ENCODE data around the gene KCTD21. TPM values are rescaled to one million over a fixed set of nuclear protein-coding genes. Genes with fewer than 3 reads are reported as not detected.

KCTD21 gene
- total and polyA plus RNA-seq, 4 donors = 5.8 to 12.6 (median 9.2) TPM

DNA sequence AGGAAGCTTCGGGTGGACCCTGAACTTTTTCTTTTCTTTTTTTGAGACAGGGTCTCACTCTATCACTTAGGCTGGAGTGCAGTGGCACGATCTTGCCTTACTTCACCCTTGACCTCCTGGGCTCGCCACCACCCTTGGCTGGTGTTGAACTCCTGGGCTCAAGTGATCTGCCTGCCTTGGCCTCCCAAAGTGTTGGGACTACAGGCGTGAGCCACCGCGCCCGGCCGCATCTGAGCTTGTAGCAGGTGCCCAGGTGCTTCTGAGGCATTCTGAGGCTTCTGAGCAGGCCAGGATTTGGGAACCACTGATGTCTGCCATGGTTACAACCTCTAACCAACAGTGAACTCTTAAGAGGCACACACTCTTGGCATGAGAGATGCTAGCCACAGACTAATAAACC, 5.4 kb upstream of the KCTD21 start:
- Histone ChIP-seq H3K9me3 (ENCODE audit: control insufficient read depth in 4 of 4, low read length in 3 of 4) (no peaks in the 10 kb centered on the region), H3K9ac (ENCODE audit: low read depth in 1 of 2, low read length in 2 of 2) (no peak overlapping the region), H3K27ac (ENCODE audit: low read depth in 1 of 2, low read length in 2 of 2) (no peak overlapping the region), H3K27me3 (ENCODE audit: control insufficient read depth in 4 of 4, insufficient read depth in 4 of 4, low read length in 3 of 4) (no peaks in the 10 kb centered on the region), H3K4me1 (ENCODE audit: control insufficient read depth in 4 of 4, insufficient read depth in 4 of 4, low read length in 3 of 4) (peaks cover 11 to 40% (median 32%) of the 10 kb centered on the region in 4 donors), H3K36me3 (ENCODE audit: control insufficient read depth in 4 of 4, insufficient read depth in 3 of 4, low read depth in 1 of 4, low read length in 3 of 4) (peaks cover 0 to 7% (median under 1%) of the 10 kb centered on the region in 4 donors), H3K4me3 (ENCODE audit: low read depth in 1 of 3, low read length in 3 of 3) (no peak overlapping the region)
- DNase-seq (ENCODE audit: low spot score) = no peak
- WGBS = 94% methylated on average over 8 of the region's 8 CpGs
- TF ChIP-seq, protein P1, sequence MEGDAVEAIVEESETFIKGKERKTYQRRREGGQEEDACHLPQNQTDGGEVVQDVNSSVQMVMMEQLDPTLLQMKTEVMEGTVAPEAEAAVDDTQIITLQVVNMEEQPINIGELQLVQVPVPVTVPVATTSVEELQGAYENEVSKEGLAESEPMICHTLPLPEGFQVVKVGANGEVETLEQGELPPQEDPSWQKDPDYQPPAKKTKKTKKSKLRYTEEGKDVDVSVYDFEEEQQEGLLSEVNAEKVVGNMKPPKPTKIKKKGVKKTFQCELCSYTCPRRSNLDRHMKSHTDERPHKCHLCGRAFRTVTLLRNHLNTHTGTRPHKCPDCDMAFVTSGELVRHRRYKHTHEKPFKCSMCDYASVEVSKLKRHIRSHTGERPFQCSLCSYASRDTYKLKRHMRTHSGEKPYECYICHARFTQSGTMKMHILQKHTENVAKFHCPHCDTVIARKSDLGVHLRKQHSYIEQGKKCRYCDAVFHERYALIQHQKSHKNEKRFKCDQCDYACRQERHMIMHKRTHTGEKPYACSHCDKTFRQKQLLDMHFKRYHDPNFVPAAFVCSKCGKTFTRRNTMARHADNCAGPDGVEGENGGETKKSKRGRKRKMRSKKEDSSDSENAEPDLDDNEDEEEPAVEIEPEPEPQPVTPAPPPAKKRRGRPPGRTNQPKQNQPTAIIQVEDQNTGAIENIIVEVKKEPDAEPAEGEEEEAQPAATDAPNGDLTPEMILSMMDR (IDR thresholded peaks at IDR 0.05; ENCODE audit: low read depth, low read length, missing input control) = no peak
- TF ChIP-seq RAD21 (IDR thresholded peaks at IDR 0.05) (no peak), EGR1 (IDR thresholded peaks at IDR 0.05; ENCODE audit: low read depth in 2 of 2) (no peak), FOXA2 (IDR thresholded peaks at IDR 0.05) (no peak), GABPA (IDR thresholded peaks at IDR 0.05 in 1 of 2, conservative IDR thresholded peaks at IDR 0.05 in 1 of 2) (no peak)

DNA sequence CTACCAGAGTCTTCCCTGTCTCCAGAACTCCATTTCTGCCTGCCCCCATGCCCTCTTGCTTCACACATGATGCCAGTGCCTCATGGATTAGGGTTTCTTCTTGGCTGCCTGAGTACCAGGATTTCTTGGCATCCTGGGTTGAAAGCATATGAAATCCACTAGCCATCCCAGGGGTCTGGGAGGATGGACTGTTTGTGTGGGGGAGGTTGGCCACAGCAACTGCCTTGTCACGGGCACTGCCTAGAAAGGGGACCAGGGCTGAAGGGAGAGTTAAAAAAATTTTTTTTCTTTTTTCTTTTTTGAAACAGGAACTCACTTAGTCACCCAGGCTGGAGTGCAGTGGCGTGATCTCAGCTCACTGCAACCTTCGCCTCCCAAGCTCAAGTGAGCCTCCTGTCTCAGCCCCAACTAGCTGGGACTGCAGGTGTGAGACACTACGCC, 4.5 kb upstream of the KCTD21 start:
- no peak for DNase-seq (ENCODE audit: low spot score)
- Histone ChIP-seq H3K9me3 (ENCODE audit: control insufficient read depth in 4 of 4, low read length in 3 of 4) (no peaks in the 10 kb centered on the region), H3K27ac (ENCODE audit: low read depth in 1 of 2, low read length in 2 of 2) (peak overlapping the region; percentile 63 to 69), H3K27me3 (ENCODE audit: control insufficient read depth in 4 of 4, insufficient read depth in 4 of 4, low read length in 3 of 4) (no peaks in the 10 kb centered on the region), H3K9ac (ENCODE audit: low read depth in 1 of 2, low read length in 2 of 2) (peak overlapping the region in 1 of 2 donors; percentile 39), H3K36me3 (ENCODE audit: control insufficient read depth in 4 of 4, insufficient read depth in 3 of 4, low read depth in 1 of 4, low read length in 3 of 4) (peaks cover 0 to 2% (median under 1%) of the 10 kb centered on the region in 4 donors), H3K4me3 (ENCODE audit: low read depth in 1 of 3, low read length in 3 of 3) (no peak overlapping the region), H3K4me1 (ENCODE audit: control insufficient read depth in 4 of 4, insufficient read depth in 4 of 4, low read length in 3 of 4) (peaks cover 11 to 43% (median 32%) of the 10 kb centered on the region in 4 donors)
- WGBS = 93% methylated on average over 4 of the region's 4 CpGs
- TF ChIP-seq, protein P2, sequence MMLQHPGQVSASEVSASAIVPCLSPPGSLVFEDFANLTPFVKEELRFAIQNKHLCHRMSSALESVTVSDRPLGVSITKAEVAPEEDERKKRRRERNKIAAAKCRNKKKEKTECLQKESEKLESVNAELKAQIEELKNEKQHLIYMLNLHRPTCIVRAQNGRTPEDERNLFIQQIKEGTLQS (IDR thresholded peaks at IDR 0.05) = no peak
- TF ChIP-seq TAF1 (conservative IDR thresholded peaks at IDR 0.05) (no peak), HNF4G (IDR thresholded peaks at IDR 0.05) (no peak), EGR1 (IDR thresholded peaks at IDR 0.05; ENCODE audit: low read depth in 2 of 2) (no peak), RXRA (IDR thresholded peaks at IDR 0.05) (no peak), RAD21 (IDR thresholded peaks at IDR 0.05) (no peak), JUND (IDR thresholded peaks at IDR 0.05) (no peak), SP1 (IDR thresholded peaks at IDR 0.05) (no peak), FOXA1 (IDR thresholded peaks at IDR 0.05) (no peak), HNF4A (conservative IDR thresholded peaks at IDR 0.05) (no peak), GABPA (IDR thresholded peaks at IDR 0.05 in 1 of 2, conservative IDR thresholded peaks at IDR 0.05 in 1 of 2) (no peak), YY1 (IDR thresholded peaks at IDR 0.05) (no peak), FOXA2 (IDR thresholded peaks at IDR 0.05) (no peak)
- TF ChIP-seq, protein P3, sequence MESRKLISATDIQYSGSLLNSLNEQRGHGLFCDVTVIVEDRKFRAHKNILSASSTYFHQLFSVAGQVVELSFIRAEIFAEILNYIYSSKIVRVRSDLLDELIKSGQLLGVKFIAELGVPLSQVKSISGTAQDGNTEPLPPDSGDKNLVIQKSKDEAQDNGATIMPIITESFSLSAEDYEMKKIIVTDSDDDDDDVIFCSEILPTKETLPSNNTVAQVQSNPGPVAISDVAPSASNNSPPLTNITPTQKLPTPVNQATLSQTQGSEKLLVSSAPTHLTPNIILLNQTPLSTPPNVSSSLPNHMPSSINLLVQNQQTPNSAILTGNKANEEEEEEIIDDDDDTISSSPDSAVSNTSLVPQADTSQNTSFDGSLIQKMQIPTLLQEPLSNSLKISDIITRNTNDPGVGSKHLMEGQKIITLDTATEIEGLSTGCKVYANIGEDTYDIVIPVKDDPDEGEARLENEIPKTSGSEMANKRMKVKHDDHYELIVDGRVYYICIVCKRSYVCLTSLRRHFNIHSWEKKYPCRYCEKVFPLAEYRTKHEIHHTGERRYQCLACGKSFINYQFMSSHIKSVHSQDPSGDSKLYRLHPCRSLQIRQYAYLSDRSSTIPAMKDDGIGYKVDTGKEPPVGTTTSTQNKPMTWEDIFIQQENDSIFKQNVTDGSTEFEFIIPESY (IDR thresholded peaks at IDR 0.05) = no peak
- TF ChIP-seq, protein P4, sequence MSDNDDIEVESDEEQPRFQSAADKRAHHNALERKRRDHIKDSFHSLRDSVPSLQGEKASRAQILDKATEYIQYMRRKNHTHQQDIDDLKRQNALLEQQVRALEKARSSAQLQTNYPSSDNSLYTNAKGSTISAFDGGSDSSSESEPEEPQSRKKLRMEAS (IDR thresholded peaks at IDR 0.05) = no peak
- TF ChIP-seq, protein P1 (IDR thresholded peaks at IDR 0.05; ENCODE audit: low read depth, low read length, missing input control) = no peak
- TF ChIP-seq, protein P5, sequence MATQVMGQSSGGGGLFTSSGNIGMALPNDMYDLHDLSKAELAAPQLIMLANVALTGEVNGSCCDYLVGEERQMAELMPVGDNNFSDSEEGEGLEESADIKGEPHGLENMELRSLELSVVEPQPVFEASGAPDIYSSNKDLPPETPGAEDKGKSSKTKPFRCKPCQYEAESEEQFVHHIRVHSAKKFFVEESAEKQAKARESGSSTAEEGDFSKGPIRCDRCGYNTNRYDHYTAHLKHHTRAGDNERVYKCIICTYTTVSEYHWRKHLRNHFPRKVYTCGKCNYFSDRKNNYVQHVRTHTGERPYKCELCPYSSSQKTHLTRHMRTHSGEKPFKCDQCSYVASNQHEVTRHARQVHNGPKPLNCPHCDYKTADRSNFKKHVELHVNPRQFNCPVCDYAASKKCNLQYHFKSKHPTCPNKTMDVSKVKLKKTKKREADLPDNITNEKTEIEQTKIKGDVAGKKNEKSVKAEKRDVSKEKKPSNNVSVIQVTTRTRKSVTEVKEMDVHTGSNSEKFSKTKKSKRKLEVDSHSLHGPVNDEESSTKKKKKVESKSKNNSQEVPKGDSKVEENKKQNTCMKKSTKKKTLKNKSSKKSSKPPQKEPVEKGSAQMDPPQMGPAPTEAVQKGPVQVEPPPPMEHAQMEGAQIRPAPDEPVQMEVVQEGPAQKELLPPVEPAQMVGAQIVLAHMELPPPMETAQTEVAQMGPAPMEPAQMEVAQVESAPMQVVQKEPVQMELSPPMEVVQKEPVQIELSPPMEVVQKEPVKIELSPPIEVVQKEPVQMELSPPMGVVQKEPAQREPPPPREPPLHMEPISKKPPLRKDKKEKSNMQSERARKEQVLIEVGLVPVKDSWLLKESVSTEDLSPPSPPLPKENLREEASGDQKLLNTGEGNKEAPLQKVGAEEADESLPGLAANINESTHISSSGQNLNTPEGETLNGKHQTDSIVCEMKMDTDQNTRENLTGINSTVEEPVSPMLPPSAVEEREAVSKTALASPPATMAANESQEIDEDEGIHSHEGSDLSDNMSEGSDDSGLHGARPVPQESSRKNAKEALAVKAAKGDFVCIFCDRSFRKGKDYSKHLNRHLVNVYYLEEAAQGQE (IDR thresholded peaks at IDR 0.05) = no peak
